Mesendoderm (in vitro differentiated cells): ENCODE measurements around the gene TRMT112. TPM values are rescaled to one million over a fixed set of nuclear protein-coding genes. Genes with fewer than 3 reads are reported as not detected.

Experiments
- DNase-seq: peaks from one replicate; pipeline ENCODE4 v3.0.0; 2013
- H2AK5ac ChIP-seq: 2 replicates; pipeline ENCODE4 v1.6.1; 2013; ENCODE audit warnings: low read length, inconsistent platforms
- H2BK120ac ChIP-seq: 2 replicates; pipeline ENCODE4 v1.6.1; 2013; ENCODE audit warnings: low read depth, mild to moderate bottlenecking, low read length, moderate library complexity, mixed read lengths
- H2BK15ac ChIP-seq: replicated peaks from 2 replicates; pipeline ENCODE4 v1.6.1; 2013; ENCODE audit warnings: low read depth, mild to moderate bottlenecking, moderate library complexity
- H2BK5ac ChIP-seq: 2 replicates; pipeline ENCODE4 v1.6.1; 2013; ENCODE audit warnings: low read length, inconsistent platforms
- H3K18ac ChIP-seq: 2 replicates; pipeline ENCODE4 v1.6.1; 2013; ENCODE audit warnings: mild to moderate bottlenecking, low read length, mixed read lengths
- H3K23ac ChIP-seq: one replicate; pipeline ENCODE4 v1.6.1; 2013; ENCODE audit warnings: low read length
- H3K27ac ChIP-seq: 2 replicates; pipeline ENCODE4 v1.5.1; 2013; ENCODE audit warnings: low read depth, mild to moderate bottlenecking, inconsistent platforms, low read length, moderate library complexity
- H3K27me3 ChIP-seq: 2 replicates; pipeline ENCODE4 v1.6.1; 2013; ENCODE audit warnings: low read length, control low read depth, mild to moderate bottlenecking, inconsistent platforms; ENCODE audit not compliant: insufficient read depth, poor library complexity
- H3K36me3 ChIP-seq: 2 replicates; pipeline ENCODE4 v1.6.1; 2013; ENCODE audit warnings: low read length, inconsistent platforms; ENCODE audit not compliant: control insufficient read depth, insufficient read depth
- H3K4ac ChIP-seq: one replicate; pipeline ENCODE4 v1.6.1; 2013; ENCODE audit warnings: low read depth, mild to moderate bottlenecking, low read length, moderate library complexity
- H3K4me1 ChIP-seq: 2 replicates; pipeline ENCODE4 v1.6.1; 2013; ENCODE audit warnings: low read depth, low read length, inconsistent platforms; ENCODE audit not compliant: control insufficient read depth
- H3K4me2 ChIP-seq: 2 replicates; pipeline ENCODE4 v1.6.1; 2013; ENCODE audit warnings: low read length
- H3K4me3 ChIP-seq: 2 replicates; pipeline ENCODE4 v1.5.1; 2013; ENCODE audit warnings: mild to moderate bottlenecking, low read length
- H3K56ac ChIP-seq: one replicate; pipeline ENCODE4 v1.6.1; 2013; ENCODE audit warnings: low read length
- H3K79me1 ChIP-seq: 2 replicates; pipeline ENCODE4 v1.6.1; 2013; ENCODE audit warnings: low read length, inconsistent platforms
- H3K79me2 ChIP-seq: 2 replicates; pipeline ENCODE4 v1.6.1; 2013; ENCODE audit warnings: mild to moderate bottlenecking, low read length; ENCODE audit not compliant: control insufficient read depth, insufficient read depth
- H3K9ac ChIP-seq: 2 replicates; pipeline ENCODE4 v1.6.1; 2013; ENCODE audit warnings: low read length, inconsistent platforms
- H4K5ac ChIP-seq: one replicate; pipeline ENCODE4 v1.6.1; 2013; ENCODE audit warnings: low read length
- H4K8ac ChIP-seq: one replicate; pipeline ENCODE4 v1.6.1; 2013; ENCODE audit warnings: low read depth, mild to moderate bottlenecking, control low read depth, low read length, moderate library complexity
- WGBS: extraction: QIAGEN DNeasy Blood & Tissue Kit; methylation state at CpG from one replicate; pipeline ENCODE4 v1.1.7; 2013; ENCODE audit warnings: low lambda C conversion rate, missing lambda C conversion rate; ENCODE audit not compliant: insufficient coverage; ENCODE audit errors: extremely low coverage; 5-methylcytosine and 5-hydroxymethylcytosine counted together
- small RNA-seq: library from polyadenylated mRNA; stranded (forward); fragments of <200 nt; extraction: miRNeasy Mini kit (QIAGEN cat#:217004); gene quantifications from one replicate; pipeline ENCODE3, GENCODE V24; 2013; ENCODE audit not compliant: insufficient read depth

The TRMT112 gene

GRCh38 chr11:64268025-64268892 is 49.1 kb downstream of the TRMT112 start:
- no peak overlapping the region for H4K5ac ChIP-seq
- H3K4me2 ChIP-seq = peak overlapping the region; percentile 94
- whole genome bisulfite sequencing = no CpG with 5 or more reads among the region's 23 CpGs
- no peaks in the 10 kb centered on the region for H3K79me2 ChIP-seq
- H3K9ac ChIP-seq = peak overlapping the region; percentile 91
- no peaks in the 10 kb centered on the region for H3K27me3 ChIP-seq
- peak; percentile 95 for DNase-seq
- peak overlapping the region; percentile 10 for H2BK5ac ChIP-seq
- H2BK120ac ChIP-seq = no peak overlapping the region
- peaks cover 5% of the 10 kb centered on the region for H3K4me1 ChIP-seq
- H3K4me3 ChIP-seq = no peak overlapping the region
- H3K27ac ChIP-seq = peak overlapping the region; percentile 96
- no peak overlapping the region for H2BK15ac ChIP-seq
- H4K8ac ChIP-seq = no peak overlapping the region
- no peaks in the 10 kb centered on the region for H3K79me1 ChIP-seq
- H3K36me3 ChIP-seq = peaks cover 8% of the 10 kb centered on the region
- no peak overlapping the region for H2AK5ac ChIP-seq
- H3K23ac ChIP-seq = peak overlapping the region; percentile 90
- no peak overlapping the region for H3K4ac ChIP-seq
- H3K18ac ChIP-seq = no peak overlapping the region
- peak overlapping the region; percentile 95 for H3K56ac ChIP-seq

- H3K36me3 ChIP-seq = peaks cover 8% of the 10 kb centered on the region
- H4K8ac ChIP-seq = no peak overlapping the region
- no peak overlapping the region for H4K5ac ChIP-seq
- no peak overlapping the region for H3K4me3 ChIP-seq
- H3K56ac ChIP-seq = no peak overlapping the region
- no peak overlapping the region for H2BK120ac ChIP-seq
- no peak overlapping the region for H3K4me2 ChIP-seq
- no peak overlapping the region for H2BK15ac ChIP-seq
- no CpG with 5 or more reads among the region's 27 CpGs for WGBS
- no peak overlapping the region for H3K18ac ChIP-seq
- no peak overlapping the region for H3K27ac ChIP-seq
- DNase-seq = no peak
- H3K27me3 ChIP-seq = no peaks in the 10 kb centered on the region
- no peak overlapping the region for H2BK5ac ChIP-seq
- no peaks in the 10 kb centered on the region for H3K79me2 ChIP-seq
- peaks cover 5% of the 10 kb centered on the region for H3K4me1 ChIP-seq
- H3K9ac ChIP-seq = no peak overlapping the region
- H3K4ac ChIP-seq = no peak overlapping the region
- H3K79me1 ChIP-seq = no peaks in the 10 kb centered on the region
- H3K23ac ChIP-seq = no peak overlapping the region
- H2AK5ac ChIP-seq = no peak overlapping the region
Observed at GRCh38 chr11:64267207-64267945, 50.0 kb downstream of the TRMT112 start.

Small RNA genes lying within 50 kb of the gene (small RNA-seq; reads per million reads assigned to genes)
- gene MIR7155 = 1.1 reads per million
- gene RF00019 = not detected
